Activated CD4-positive, alpha-beta T cell treated with anti-CD3 and anti-CD28 coated beads, Interleukin-2, amount 10 ng/mL, durations not matched to agents 7 days and 5 days (primary cell): ENCODE measurements around the gene CD40. TPM values are rescaled to one million over a fixed set of nuclear protein-coding genes. Genes with fewer than 3 reads are reported as not detected.

Experiments
- CTCF ChIA-PET: fragments of 350-600 bp; sonication (Branson Sonifier 250); formaldehyde crosslinking; loops from one replicate; lab custom pipeline; 2021; ENCODE audit warnings: antibody characterized with exemption; lab: Charles Lee
- POLR2A ChIA-PET: fragments of 350-600 bp; sonication (Branson Sonifier 250); formaldehyde crosslinking; loops from one replicate; lab custom pipeline; 2021; ENCODE audit warnings: antibody characterized with exemption; lab: Charles Lee
- DNase-seq: peaks from one replicate; pipeline ENCODE4 v3.0.0-alpha.2; 2020
- H3K27ac Mint-ChIP-seq: one replicate; pipeline ENCODE4 v1.8.0; 2021; ENCODE audit warnings: mild to moderate bottlenecking, moderate library complexity, mixed read lengths
- H3K27me3 Mint-ChIP-seq: one replicate; pipeline ENCODE4 v1.8.0; 2021; ENCODE audit warnings: mixed read lengths
- H3K36me3 Mint-ChIP-seq: one replicate; pipeline ENCODE4 v1.8.0; 2021; ENCODE audit warnings: low read depth, mixed read lengths
- H3K4me1 Mint-ChIP-seq: one replicate; pipeline ENCODE4 v1.8.0; 2021; ENCODE audit warnings: mixed read lengths
- H3K4me3 Mint-ChIP-seq: one replicate; pipeline ENCODE4 v1.8.0; 2021; ENCODE audit warnings: mild to moderate bottlenecking, moderate library complexity, mixed read lengths
- H3K9me3 Mint-ChIP-seq: one replicate; pipeline ENCODE4 v1.8.0; 2021; ENCODE audit warnings: mixed read lengths
- total RNA-seq, 2 experiments: library from RNA; stranded (reverse); gene quantifications; one replicate each; pipeline ENCODE4 v1.2.3, GENCODE V29; 2021

The CD40 gene
- total RNA-seq: 1 to 10 TPM; 1.1 to 1.5 TPM

DNA sequence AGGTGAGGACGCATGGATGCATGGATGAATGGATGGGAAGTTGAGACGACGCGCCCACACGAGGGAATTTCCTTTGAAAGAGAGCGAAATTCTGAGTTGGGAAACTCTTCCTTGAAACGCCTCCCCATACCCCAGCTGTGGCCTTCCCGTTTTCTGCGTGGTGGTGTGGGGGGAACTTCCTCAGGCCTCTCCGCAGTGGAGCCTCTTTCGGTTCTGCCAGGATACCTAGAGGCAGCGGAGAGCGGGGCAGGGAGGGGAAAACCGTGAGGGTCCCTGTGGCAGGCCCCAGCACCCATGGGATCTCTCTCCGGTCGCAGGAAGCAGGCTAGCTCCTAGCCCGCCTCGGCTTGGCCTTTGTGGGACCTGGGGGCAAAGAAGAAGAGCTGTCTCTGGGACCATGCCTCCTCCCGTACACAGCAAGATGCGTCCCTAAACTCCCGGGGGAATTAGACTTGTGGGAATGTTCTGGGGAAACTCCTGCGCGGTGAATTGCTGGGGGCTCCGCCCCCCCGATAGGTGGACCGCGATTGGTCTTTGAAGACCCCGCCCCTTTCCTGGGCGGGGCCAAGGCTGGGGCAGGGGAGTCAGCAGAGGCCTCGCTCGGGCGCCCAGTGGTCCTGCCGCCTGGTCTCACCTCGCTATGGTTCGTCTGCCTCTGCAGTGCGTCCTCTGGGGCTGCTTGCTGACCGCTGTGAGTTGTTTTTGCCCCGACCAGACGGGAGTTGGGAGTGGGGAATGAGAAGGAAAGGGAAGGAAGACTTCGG, at the start of gene CD40:
Gene CD40, plus strand, starts transcription at position 611 of the 764 bp plus-strand sequence. Its CDS starts 30 bp downstream, at position 641.
- Mint-ChIP-seq H3K27ac (no peak within 1 kb of the TSS), H3K27me3 (peaks cover 21% of the 10 kb centered on the region), H3K9me3 (no peaks in the 10 kb centered on the region), H3K4me1 (peaks cover 25% of the 10 kb centered on the region), H3K36me3 (no peaks in the 10 kb centered on the region), H3K4me3 (peak within 1 kb of the TSS; percentile 77)
- CTCF ChIA-PET: interaction anchor here (0.9 kb wide), 1 partner anchor 95 kb away, joined by 3 read pairs; no protein-coding TSS in a partner anchor
- POLR2A ChIA-PET: interaction anchor here (0.7 kb wide), 1 partner anchor 396 kb away, joined by 3 read pairs; the partner anchor contains the start of gene ZNF334
- DNase-seq: peak; percentile 59

DNA sequence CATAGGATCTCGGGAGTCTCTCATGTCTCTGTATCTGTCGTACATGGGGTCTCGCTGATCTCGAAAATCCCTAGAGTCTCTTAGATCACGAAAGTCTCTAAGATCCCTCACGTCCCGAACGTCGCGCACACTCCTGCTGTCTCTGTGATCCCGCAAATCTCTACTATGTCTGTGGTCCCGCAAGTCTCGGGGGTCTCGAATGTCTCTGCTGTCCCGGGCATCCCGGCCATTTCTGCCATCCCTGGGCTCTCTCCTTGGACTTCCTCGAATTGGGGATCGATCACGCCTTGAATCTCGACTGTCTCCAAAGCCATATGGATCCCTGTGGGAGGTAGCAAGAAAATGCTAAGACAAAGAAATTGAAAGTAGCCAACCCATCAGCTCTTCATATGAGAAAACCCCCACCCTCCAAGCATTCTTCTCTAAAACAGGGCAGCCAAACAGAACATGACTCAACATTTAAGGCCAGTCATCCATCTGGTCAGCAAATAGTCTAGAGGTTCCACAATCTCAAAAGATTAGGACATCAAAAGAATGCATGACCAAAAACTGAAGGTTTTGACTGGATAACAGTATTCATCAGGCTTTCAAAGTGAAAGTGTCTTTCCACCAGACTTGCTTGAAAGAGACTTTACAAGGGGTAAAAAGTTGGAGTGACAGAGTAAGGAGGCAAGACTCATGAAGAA, 47.8 kb upstream of the CD40 start:
- Mint-ChIP-seq H3K4me3 (no peak overlapping the region), H3K9me3 (no peaks in the 10 kb centered on the region), H3K27ac (no peak overlapping the region), H3K36me3 (peaks cover 35% of the 10 kb centered on the region), H3K4me1 (peaks cover 3% of the 10 kb centered on the region), H3K27me3 (no peaks in the 10 kb centered on the region)
- ChIA-PET POLR2A (no interaction called here), CTCF (no interaction called here)
- DNase-seq: no peak

- ChIA-PET POLR2A (no interaction called here), CTCF (no interaction called here)
- Mint-ChIP-seq H3K4me3 (no peak overlapping the region), H3K27me3 (no peaks in the 10 kb centered on the region), H3K27ac (no peak overlapping the region), H3K9me3 (no peaks in the 10 kb centered on the region), H3K4me1 (peaks cover 3% of the 10 kb centered on the region), H3K36me3 (peaks cover 32% of the 10 kb centered on the region)
- no peak for DNase-seq
Measured at GRCh38 chr20:46071573-46071972, 46.5 kb upstream of the CD40 start.

GRCh38 chr20:46073024-46073423, 45.1 kb upstream of the CD40 start:
- no peak overlapping the region for H3K27ac Mint-ChIP-seq
- no peak for DNase-seq
- POLR2A ChIA-PET: no interaction called here
- H3K9me3 Mint-ChIP-seq: no peaks in the 10 kb centered on the region
- peaks cover 3% of the 10 kb centered on the region for H3K4me1 Mint-ChIP-seq
- CTCF ChIA-PET: no interaction called here
- no peak overlapping the region for H3K4me3 Mint-ChIP-seq
- peaks cover 24% of the 10 kb centered on the region for H3K36me3 Mint-ChIP-seq
- no peaks in the 10 kb centered on the region for H3K27me3 Mint-ChIP-seq

DNA sequence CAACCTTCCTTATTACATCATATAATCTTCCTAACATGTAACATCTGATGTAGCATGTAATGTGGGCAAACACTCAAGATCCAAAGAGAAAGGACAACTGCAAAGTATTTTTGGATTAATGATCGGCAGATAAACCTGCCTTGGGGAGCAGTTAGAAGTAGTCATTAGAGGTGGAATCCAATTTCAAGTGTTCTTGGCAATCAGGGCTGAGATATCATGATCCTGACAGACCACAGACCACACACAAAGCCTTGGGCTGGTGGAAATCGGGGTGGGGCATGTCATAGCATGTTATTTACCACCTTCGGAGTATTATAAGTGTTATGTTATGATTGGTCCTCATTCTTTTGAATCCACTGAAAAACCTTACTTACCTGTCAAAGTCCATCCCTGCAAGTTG, 44.7 kb upstream of the CD40 start:
- POLR2A ChIA-PET: no interaction called here
- Mint-ChIP-seq H3K36me3 (peaks cover 20% of the 10 kb centered on the region), H3K27ac (no peak overlapping the region), H3K27me3 (no peaks in the 10 kb centered on the region), H3K4me1 (peaks cover 3% of the 10 kb centered on the region), H3K9me3 (no peaks in the 10 kb centered on the region), H3K4me3 (no peak overlapping the region)
- CTCF ChIA-PET: no interaction called here
- no peak for DNase-seq

DNA sequence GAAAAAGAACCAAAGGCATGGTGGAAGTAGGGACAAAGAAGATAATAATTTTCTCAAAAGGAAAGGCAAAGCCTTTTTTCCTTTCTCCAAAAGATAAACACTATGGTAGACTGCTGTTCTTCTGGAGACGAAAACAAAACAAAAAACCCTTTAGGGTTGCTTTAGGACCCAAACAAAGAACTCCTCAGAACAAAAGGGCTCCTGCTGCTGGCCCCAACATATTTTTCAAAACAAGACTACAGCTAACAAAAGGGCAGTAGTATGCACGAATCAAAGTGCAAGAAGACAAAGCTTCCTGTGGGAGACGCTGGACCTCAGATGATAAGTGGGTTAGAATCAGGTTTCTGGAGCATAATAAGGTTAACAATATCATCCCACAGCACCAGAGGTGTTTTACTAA, 44.1 kb upstream of the CD40 start:
- CTCF ChIA-PET: no interaction called here
- Mint-ChIP-seq H3K4me3 (no peak overlapping the region), H3K4me1 (peaks cover 3% of the 10 kb centered on the region), H3K27ac (no peak overlapping the region), H3K9me3 (no peaks in the 10 kb centered on the region), H3K36me3 (peaks cover 17% of the 10 kb centered on the region), H3K27me3 (no peaks in the 10 kb centered on the region)
- POLR2A ChIA-PET: no interaction called here
- no peak for DNase-seq

- no peak for DNase-seq
- Mint-ChIP-seq H3K4me1 (peaks cover 3% of the 10 kb centered on the region), H3K36me3 (peaks cover 11% of the 10 kb centered on the region), H3K27me3 (no peaks in the 10 kb centered on the region), H3K27ac (no peak overlapping the region), H3K4me3 (no peak overlapping the region), H3K9me3 (no peaks in the 10 kb centered on the region)
- ChIA-PET POLR2A (no interaction called here), CTCF (interaction anchor here (1.3 to 1.5 kb wide), 2 partner anchors 18 to 54 kb away, joined by 4 read pairs; no protein-coding TSS in a partner anchor)
Measured at GRCh38 chr20:46076806-46077205, 41.3 kb upstream of the CD40 start.

DNA sequence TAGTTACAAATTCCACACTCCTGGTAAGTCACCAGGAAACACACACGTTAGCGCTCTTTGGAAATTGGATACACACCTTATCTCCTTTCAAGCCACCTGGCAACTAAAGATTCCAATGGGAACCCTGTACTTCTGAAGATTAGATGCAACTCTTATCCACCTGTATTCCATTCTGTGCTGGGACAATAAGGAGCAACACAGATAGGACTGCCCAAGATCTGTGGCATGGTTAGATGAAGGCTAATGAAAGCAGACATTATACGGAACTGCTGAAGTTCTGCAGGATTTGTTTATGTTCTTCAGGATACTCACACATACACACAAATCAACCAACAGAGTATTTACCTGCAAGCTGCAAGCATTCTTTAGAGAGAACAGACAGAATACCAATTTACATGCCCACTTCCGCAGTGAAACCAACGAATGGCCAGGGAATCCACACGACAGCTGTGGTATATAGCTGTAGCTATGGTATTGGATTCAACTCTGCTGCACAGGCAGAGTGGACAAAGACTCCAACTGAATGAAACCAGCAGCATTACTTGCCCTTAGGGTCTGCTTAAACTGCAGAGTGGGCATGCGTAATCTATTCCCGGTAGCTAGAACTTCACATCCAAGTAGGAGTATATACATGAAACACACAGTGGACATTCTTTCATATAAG, 40.3 kb upstream of the CD40 start:
- H3K36me3 Mint-ChIP-seq: peaks cover 11% of the 10 kb centered on the region
- ChIA-PET POLR2A (no interaction called here), CTCF (interaction anchor here (1.3 kb wide), 1 partner anchor 55 kb away, joined by 4 read pairs; no protein-coding TSS in a partner anchor)
- no peak for DNase-seq
- H3K27ac Mint-ChIP-seq: no peak overlapping the region
- no peaks in the 10 kb centered on the region for H3K27me3 Mint-ChIP-seq
- H3K4me1 Mint-ChIP-seq: peaks cover 5% of the 10 kb centered on the region
- H3K4me3 Mint-ChIP-seq: no peak overlapping the region
- H3K9me3 Mint-ChIP-seq: no peaks in the 10 kb centered on the region

DNA sequence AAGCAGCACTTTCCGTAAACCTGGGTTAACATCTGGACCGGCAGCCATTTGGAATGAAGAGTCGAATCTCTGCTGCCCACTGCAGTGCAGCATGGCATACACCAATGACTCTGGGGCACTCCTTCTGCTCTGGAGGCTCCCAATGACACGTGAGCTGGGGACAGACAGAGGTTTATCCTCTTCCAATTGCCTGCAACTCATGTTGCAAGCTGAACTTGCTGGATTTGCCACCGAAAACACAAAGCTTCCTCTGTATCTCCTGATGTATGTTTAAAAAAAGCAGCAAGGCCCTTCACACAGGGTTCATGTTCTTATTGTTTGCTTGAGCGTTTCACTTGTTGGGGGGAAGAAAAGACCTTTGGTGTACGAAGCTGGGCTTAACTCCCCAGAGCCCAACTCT, 39.2 kb upstream of the CD40 start:
- no peak for DNase-seq
- H3K27me3 Mint-ChIP-seq: no peaks in the 10 kb centered on the region
- H3K9me3 Mint-ChIP-seq: no peaks in the 10 kb centered on the region
- H3K4me3 Mint-ChIP-seq: no peak overlapping the region
- H3K27ac Mint-ChIP-seq: no peak overlapping the region
- ChIA-PET POLR2A (no interaction called here), CTCF (no interaction called here)
- H3K36me3 Mint-ChIP-seq: peaks cover 11% of the 10 kb centered on the region
- peaks cover 5% of the 10 kb centered on the region for H3K4me1 Mint-ChIP-seq

GRCh38 chr20:46081074-46081473, 37.0 kb upstream of the CD40 start:
- H3K36me3 Mint-ChIP-seq: no peaks in the 10 kb centered on the region
- POLR2A ChIA-PET: no interaction called here
- H3K9me3 Mint-ChIP-seq: no peaks in the 10 kb centered on the region
- peaks cover 14% of the 10 kb centered on the region for H3K4me1 Mint-ChIP-seq
- no peak overlapping the region for H3K27ac Mint-ChIP-seq
- DNase-seq: no peak
- no peak overlapping the region for H3K4me3 Mint-ChIP-seq
- H3K27me3 Mint-ChIP-seq: no peaks in the 10 kb centered on the region
- CTCF ChIA-PET: no interaction called here

DNA sequence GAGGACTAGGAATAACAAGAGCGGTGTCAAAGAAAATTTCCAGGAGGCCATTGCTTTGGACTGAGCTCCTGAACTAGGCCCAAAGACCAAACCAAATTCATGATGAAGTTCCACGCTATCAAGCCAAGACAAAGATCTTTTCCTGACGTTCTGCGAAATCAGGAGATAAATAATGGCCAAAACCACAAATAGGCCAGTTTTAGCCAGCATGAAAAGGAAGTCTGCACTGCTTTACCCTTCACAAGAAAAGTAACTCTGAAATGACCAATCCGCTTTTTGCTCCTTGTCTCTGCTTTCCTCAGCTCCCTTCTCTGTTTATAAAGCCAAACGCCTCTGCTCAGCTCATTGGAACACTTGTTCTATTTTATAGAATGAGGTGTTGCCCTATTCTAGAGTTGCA, 35.0 kb upstream of the CD40 start:
- Mint-ChIP-seq H3K4me1 (peaks cover 33% of the 10 kb centered on the region), H3K27me3 (no peaks in the 10 kb centered on the region), H3K27ac (no peak overlapping the region), H3K4me3 (no peak overlapping the region), H3K36me3 (peaks cover 1% of the 10 kb centered on the region), H3K9me3 (no peaks in the 10 kb centered on the region)
- DNase-seq: no peak
- POLR2A ChIA-PET: no interaction called here
- CTCF ChIA-PET: interaction anchor here (1.0 kb wide), 1 partner anchor 22 kb away, joined by 3 read pairs; no protein-coding TSS in a partner anchor

GRCh38 chr20:46083531-46084061, 34.5 kb upstream of the CD40 start:
- Mint-ChIP-seq H3K4me3 (no peak overlapping the region), H3K9me3 (no peaks in the 10 kb centered on the region), H3K27me3 (no peaks in the 10 kb centered on the region), H3K36me3 (peaks cover 3% of the 10 kb centered on the region), H3K4me1 (peaks cover 38% of the 10 kb centered on the region), H3K27ac (no peak overlapping the region)
- DNase-seq: no peak
- POLR2A ChIA-PET: no interaction called here
- CTCF ChIA-PET: interaction anchor here (1.0 kb wide), 1 partner anchor 22 kb away, joined by 3 read pairs; no protein-coding TSS in a partner anchor
